Astrocyte of the hippocampus (primary cell): ENCODE results near the gene ASIC1.
"Not testable (repeated sequence)": the region's sequence is repeated elsewhere in the genome, so short reads cannot be mapped to it uniquely, and the experiment has no call there.

Source experiments
- DNase-seq: peaks from one replicate; pipeline ENCODE4 v3.0.0; 2011; ENCODE audit warnings: low read depth, low spot score

ASIC1 gene

DNA sequence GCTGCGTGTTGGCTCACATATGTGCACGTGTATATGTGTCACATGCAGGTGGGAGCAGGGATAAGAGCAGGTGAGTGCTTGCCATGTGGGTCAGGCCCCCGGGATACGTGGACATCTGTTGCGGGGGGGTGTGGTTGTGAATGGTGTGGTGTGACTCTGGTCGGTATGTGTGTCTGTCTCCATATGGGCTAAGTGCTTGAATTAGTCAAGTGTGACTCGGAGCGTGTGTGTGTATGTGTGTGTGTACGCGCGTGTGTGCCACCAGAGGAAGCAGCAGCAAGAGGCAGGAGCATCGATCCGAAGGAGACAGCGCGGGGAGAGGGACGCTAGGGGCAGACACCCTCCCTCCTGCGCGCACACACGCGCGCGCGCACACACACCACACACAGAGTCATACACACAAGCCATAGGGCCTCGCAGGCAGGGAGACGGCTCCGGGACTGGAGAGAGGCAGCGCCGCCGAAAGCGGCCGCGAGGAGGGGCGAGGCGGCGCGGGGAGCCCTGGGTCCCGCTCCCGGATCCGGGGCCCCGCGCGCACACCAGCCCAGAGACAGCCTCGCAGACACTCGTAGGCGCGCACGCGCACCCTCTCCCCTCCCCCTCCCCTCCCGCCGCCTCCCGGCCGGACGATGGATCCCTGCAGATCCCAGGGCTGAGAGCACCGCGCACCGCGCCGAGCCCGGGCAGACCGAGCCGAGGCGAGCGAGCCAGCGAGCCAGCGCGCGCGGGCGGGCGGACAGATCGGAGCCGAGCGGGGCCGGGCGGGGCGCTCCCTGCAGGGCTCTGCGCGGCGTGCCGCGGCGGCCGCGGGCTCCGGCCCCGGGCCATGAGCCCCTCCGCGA is at the start of gene ASIC1:
Gene ASIC1, plus strand, starts transcription at position 597 of the 842 bp plus-strand sequence. CDS start 1,171 bp downstream, outside the sequence.
- peak; percentile 87 for DNase-seq

DNA sequence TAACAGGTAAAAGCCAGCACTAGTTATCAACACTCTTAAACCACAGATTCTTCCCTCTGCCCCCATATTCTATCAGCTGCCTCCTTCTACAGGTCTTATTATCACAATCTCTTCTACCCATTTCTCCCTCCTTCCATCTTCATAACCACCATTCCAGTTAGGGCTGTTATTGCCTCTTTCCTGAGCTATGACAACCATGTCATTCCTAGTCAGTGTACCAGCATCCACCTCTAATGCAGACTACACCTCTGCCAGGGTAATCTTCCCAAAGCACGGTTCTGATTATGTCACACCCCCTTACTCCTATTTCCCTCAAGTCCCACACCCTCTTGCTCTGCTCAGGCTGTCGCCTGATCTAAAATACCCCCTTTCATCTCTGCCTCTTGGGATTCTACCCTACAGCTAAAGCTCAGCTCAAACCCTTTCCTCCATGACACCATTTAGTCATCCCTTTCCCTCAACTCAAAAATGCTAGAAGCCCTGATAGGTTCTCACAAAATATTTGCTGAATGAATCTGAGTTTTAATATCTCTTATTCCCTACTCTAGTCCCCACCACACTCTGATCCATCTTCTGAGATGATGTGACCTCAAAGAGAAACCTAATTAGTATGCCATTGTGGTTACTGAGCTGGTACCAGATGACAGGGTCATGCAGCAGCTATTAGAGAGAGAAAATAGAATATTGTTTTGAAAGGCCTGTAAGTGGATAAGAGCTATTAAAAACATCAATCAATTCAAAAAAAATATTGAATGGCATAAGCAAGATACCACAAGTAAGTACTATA is 43.8 kb upstream of the ASIC1 start:
- DNase-seq, result peak; percentile 36

DNA sequence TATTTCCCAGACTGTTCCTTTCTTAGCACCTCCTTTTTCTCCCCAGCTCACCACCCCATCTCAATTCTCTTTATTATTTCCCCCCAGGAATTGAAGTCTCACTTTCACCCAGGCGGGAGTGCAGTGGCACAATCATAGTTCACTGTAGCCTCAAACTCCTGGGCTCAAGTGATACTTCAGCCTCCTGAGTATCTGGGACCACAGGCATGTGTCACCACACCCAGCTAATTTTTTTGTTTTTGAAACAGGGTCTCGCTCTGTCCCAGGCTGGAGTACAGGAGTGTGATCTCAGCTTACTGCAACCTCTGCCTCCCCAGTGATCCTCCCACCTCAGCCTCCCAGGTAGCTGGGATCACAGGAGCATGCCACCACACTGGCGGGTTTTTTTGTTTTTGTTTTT is 43.1 kb upstream of the ASIC1 start:
- DNase-seq, result no peak

DNA sequence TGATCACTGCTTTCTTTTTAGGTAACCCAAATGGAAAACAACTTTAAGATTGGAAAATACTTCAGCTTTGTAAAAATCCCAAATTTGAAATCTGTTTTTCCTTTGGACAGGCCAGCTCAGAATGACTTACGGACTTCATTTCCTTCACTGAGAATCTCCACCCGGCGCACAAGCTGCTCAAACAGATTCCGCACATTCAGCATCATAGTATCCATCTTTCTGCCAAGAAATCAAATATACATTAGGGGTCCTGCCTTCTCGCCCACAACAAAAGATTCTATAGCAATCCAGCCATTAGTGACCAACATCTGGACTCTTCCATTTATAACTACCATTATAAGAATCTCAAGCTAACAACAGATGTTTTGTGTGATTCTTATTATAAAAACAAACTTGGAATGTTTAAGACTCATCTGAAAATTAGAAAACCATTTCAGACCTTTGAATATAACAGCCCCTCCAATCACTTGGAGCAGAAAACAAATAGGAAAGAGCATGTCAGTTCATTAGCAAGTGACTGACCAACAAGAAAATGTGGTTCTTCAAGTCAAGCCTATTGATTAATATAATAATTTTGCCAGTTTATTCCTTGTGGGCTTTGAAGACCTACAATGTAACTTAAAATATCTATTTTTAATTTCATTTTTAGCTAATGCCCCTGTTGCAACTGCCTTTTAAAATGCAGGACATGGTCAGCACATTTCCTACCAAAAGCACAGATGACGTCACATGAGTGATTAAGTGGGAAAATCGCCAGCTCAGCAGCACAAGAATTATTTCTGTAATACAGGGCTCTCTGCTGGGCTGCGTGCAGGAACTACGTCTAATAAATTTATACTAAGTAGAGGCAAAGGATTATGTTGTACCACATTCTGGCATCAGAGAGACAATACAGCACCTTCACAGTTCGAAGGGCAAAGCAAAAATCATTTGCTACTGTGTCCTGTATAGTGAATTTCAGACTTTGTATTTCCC is 40.6 kb upstream of the ASIC1 start:
- DNase-seq, result peak; percentile 89

DNA sequence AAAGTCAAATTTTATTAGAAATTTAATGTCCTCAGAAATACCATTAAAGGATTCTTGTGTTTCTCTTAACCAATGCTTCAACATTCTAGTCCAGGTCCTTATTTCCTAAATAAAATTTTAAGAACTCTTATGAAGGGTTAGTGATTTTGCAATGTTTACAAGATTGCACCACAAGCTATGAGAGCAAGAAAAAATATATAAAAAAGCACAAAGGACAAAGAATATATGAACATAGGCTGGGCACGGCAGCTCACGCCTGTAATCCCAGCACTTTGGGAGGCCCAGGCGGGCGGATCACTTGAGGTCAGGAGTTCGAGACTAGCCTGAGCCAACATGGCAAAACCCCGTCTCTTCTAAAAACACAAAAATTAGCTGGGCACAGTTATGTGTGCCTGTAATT is 39.8 kb upstream of the ASIC1 start:
- no peak for DNase-seq

DNA sequence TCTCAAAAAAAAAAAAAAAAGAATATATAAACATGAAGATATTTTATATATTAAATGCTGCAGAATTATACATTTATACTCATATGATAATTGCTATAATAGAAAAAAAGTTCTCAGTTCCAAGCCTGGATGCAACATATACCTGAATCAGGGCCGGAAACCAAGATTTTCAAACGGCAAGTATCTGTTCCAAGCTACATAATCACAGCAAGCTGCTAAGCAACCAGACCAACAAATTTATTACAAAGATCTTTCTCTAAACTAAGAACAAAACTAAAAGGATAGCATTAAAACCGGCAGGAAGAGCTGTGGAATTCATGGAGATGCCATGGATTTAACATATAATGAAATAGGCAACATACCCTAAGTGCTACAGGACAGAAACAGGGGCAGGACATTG is 39.2 kb upstream of the ASIC1 start:
- DNase-seq, result no peak

DNA sequence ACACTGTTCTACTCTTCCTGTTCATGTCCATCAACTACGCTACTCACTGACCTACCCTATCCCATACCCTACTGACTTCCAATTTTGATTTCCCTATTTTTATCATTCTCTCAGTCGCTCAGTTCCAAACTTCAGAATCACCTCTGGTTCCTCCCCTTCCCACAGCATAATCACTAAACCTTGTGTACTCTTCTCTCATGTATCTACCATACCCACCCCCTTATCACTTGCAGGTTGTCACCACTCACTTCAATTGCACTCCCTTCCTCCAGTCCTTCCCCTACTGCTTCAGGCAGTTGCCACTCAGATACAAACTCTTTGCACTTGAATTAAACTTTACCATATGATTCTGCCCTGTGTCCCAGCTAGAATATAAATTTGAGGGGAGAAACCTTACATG is 38.4 kb upstream of the ASIC1 start:
- DNase-seq, result no peak

DNA sequence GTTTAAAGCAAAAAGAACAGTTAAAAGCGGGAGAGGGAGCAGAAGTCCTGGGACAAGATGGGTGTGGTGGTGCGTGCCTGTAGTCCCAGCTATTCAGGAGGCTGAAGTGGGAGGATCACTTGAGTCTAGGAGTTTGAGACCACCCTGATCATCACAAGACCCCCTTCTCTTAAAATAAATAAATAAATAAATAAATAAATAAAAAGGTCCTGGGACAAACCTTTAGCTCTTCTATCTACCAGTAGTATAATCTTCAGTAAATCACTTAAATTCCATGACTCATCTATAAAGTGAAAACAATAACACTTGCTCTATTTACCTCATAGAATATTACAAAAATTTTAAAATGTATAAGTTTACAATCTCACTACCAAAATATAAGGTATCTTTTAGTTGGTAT is 37.9 kb upstream of the ASIC1 start:
- no peak for DNase-seq

DNA sequence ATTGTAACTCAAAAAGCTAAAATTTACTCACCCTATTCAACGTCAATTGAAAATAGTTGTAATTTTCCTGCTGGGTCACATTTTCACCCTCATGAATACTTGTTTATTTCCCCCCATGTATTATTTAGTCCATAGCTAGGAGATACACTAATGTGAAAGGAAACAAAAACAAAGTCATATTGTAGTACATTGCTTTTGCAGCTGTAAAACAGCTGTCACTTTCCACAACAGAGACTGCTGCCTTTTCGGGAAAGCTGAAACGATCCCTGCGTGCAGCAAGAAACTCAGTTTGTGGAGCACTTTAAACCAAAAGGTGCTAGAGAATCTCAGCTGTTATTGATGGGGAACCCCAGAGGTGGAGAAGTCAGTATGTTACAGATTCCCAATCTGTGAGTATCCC is 36.4 kb upstream of the ASIC1 start:
- no peak for DNase-seq

DNA sequence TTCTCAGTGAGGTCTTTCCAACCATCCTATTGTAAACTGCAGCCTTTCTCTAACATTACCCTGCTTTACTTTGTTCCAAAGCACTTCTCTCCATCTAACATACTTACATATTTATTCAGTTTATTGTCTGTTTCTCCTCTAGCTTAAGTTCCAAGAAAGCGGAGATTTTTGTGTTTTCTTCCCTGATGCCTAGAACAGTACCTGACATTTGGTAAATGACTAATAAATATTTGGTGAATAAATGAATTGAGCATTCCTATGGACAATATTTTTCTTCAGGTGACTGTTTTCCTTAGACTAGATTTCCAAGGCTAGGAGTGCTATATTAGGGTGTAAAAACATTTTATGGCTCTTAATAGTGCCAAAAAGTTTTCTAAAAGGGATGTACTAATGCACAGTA is 34.5 kb upstream of the ASIC1 start:
- DNase-seq, result no peak

DNA sequence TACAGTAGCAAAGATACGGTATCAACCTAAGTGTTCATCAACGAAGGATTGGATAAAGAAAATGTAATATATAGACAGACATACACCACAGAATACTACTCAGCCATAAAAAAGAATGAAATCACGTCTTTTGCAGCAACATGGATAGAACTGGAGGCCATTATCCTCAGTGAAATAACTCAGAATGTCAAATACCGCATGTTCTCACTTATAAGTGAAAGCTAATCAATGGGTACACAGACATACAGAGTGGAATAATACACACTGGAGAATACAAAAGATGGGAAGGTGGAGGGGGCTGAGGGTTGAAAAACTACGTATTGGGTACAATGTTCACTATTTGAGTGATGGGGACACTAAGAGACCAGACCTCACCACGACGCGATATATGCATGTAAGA is 33.2 kb upstream of the ASIC1 start:
- no peak for DNase-seq

DNA sequence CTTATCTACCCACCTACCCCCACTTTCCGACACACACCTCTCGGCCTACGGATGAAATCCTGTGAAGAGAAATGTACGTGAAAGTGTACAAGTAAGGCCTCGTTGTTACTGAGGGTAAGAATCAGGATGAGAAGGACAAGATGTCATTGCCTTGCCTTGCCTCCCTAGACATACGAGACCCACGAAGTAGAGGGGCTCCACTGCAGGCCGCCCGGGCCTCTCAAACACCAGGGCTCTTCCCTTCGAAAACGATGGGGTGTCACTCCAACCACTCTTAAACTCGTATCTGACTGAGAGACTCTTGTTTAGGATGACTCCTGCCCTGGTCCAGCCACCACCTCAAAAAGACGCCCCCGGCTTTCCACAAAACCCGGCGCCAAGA is 32.6 kb upstream of the ASIC1 start:
- DNase-seq, result no peak

DNA sequence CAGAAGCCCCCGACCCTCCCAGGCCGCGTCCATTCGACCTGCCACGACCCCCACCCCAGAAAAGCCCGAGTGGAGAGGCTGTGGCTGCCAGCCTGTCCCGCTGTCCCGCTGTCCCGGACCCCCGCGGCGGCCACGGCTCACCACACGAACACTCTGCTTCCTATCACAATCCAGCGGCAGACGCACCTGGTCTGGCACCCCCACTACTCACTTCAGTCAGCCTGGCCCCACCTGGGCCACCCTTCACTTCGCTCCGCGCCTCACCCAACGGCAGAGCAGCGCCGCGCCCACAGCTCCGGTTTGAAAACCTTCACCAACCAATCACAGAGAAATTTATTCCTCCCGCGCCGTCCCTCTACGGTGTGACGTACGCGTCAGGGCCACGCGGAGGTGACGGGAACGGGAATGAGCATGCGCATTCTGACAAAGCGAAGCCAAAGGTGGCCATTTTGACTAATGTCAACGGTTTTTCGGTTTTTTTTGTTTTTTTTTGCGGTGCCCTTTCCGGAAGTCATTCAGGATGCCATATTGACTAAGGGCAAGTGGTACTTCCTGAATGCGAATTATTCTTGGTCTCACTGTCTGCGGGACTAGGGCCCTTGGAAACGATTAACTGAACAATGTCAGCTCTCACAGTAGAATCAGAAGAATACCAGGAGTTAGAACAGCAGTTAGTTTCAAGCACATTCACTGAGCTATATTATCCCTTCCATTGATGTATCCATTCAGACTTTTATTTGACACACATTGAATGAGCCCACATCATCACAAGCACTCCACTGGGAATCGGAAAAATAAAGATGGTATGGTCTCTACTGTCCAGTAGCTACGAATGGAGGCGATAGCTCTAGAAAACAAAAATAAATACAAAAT is 32.0 kb upstream of the ASIC1 start, which contains the start of gene RACGAP1:
Gene RACGAP1, minus strand, starts transcription at position 308 of the 873 bp plus-strand sequence. CDS start 8,779 bp downstream, outside the sequence.
- DNase-seq, result peak; percentile 99

DNA sequence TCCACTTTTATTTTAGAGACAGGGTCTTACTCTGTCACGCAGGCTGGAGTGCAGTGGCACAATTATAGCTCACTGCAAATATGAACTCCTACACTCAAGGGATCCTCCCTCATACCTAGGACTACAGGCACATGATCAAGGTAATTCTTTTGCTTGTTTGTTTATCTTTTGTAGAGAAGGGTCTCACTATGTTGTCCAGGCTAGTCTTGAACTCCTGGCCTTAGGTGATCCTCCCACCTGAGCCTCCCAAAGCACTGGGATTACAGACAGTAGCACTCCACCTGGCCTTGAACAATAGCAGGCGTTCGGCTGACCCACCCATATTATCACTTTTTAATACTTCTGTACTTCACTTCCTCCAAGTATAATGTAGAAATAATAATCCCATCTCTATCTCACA is 30.7 kb upstream of the ASIC1 start:
- no peak for DNase-seq

DNA sequence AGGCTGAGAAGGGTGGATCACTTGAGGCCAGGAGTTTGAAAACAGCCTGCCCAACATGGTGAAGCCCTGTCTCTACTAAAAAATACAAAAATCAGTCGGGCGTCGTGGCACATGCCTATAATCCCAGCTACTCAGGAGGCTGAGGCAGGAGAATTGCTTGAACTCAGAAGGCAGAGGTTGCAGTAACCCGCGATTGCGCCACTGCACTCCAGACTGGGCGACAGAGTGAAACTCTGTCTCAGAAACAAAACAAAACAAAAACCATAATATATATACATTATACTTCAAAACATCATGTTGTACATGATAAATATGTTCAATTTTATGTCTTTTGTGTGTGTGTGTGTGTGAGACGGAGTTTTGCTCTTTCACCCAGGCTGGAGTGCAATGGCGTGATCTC is 26.9 kb upstream of the ASIC1 start:
- not testable (repeated sequence) for DNase-seq

DNA sequence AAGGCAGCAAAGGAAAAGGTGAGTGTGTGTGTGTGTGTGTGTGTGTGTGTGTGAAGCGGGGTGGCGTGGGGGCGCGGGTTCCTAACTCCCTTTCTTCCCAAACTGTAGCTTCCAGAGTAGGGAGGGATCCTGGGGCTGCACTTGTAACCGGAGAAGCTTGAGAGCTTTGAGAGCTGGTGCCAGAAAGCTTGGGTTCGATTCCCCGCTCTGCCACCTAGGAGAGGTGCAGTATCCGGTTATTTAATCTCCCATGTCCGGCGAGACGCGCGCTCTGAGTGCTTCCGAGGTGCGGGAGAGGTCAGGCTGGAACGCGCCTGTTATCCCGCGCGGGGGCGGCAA is 24.9 kb upstream of the ASIC1 start:
- no peak for DNase-seq

DNA sequence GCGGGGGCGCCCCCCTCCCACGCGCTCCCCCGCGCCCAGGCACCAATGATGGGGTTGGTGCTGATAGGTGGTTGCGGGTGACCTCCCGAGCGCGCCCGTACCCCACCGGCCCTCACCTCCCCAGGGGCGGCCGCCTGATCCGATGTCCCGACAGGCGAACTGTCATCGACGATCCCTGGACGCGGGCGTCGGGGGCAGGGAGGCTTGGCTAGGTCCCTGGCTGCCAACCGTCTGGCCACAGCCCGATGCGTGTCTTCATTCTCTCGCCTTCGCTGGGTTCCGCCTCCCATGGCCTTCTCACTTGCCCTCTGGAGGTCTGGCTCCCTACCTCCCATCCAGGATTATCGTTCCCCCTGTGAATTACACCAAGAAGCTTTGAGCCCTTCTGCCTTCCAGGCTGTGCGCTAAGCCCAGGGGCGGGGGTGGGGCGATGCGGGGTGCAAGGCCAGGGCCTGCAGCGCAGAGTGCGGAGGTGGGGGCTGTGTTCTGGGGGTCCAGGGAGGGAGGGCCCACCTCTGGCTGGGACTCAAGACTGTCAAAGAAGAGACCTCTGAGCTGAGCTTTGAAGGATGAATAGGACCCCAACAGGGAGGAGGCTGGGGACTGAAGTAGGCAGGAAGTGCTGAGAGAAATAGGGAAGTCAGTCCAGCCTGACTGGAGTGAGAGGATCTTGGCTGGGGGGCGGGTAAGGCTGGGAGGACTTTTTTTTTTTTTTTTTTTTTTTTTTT is 24.4 kb upstream of the ASIC1 start:
- no peak for DNase-seq

DNA sequence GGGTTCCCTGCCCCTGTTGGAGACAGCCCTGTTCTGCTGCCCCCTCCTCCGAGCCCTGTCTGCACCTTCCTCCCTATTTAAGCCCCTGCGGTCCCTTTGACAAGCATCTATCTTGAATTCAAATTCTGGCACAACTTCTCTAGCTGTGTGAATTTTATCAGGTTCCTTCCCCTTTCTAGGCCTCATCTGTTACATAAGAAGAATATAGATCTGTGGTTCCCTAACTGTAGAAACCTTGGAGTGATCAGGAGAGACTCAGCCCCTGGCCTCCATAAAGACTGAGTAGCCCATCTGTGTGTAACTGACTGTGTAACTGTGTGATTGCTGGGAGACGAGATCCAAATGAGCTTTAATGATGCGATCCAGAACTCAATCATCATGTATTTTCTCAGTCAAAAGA is 19.1 kb upstream of the ASIC1 start:
- no peak for DNase-seq

DNA sequence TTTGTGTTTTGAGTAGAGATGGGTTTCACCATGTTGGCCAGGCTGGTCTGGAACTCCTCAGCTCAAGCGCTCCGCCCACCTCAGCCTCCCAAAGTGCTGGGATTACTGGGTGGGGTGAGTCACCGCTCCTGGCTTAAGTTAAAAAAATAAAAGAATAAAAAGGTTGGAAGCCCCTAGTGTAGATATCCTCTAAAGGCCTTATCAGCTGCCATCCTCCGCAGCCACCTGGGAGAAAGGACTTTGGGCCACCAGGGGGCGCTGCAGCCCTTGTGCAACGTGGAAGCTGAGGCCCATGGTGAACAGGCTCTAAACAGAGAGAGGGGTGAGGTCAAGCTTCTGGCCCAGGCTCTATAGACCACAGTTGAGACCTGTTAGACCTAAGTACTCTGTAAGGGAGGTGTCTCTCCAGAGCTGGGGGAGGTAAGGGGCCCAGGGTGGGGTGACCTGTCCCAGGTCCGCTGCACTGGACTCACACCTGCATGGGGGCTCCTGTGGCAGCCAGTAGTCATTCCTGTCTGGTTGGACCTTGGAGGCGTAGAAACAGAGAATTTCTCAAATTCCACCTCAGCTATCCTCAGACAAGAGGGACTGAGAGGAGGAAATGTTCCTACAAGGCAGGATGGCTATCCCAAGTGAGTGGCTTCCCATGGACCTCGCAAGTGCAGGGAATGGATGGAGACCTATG is 18.1 kb upstream of the ASIC1 start:
- DNase-seq, result peak; percentile 83

DNA sequence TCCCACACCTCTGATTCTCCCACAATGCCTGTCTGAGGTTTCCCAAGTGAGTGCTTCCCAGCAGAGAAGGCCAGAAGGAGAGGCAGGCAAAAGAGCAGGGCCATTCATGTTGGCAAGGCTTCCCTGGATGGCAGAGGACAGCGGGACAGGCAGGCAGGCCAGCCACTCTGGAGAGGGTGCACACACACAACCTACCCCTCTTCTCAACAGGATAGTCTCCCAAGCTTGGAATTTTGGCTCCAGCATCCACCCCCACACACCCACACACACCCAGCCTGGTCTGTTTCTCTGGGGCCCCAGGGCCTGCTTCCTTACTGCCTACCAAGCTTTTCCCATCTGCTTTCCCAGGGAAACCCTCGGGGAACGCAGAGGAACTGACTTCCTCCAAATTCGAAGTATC is 16.7 kb upstream of the ASIC1 start:
- DNase-seq, result no peak
